GM21390 (cell line): ENCODE results near the gene PPARGC1A.

ENCODE experiments used
- ATAC-seq: cut with Tn5 transposase; IDR thresholded peaks from one replicate; pipeline ENCODE4 v1.9.1; 2021; ENCODE audit not compliant: unreplicated experiment

The PPARGC1A gene

GRCh38 chr4:23881674-23882337 is 8.0 kb downstream of the PPARGC1A start:
- no peak for ATAC-seq

GRCh38 chr4:23881052-23881501 is 8.8 kb downstream of the PPARGC1A start:
- ATAC-seq = no peak

- ATAC-seq = no peak
These were observed 10.7 kb downstream of the PPARGC1A start for GRCh38 chr4:23878912-23879732.

DNA sequence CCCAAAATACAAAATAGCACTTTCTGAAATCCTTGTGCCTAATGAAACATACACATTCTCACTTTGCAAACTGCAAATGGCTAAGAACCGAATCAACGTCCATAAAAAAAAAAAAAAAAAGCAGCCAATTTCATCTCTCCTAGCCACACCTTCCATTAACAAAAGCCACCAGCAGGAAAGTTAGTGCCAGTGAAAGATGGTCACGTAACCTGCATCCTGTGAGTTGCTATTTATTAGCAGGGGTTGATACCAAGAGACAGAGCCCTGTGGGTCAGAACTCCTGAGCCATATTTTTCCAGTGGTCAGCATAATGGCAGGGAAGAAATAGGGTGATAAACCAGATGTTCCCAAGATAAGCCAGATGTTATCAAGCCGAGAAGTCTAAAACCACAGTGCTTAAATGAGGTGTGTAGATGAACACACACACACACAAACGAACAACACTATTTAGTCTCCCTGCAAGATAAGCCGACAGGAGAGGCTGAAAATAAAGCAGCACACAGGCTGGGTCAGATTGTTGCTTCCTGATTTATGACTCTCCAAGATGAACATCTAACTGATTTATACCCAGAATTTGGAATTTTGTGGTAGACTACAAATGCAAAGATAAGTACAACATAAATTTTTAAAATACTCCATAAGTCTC is 11.5 kb downstream of the PPARGC1A start:
- no peak for ATAC-seq

DNA sequence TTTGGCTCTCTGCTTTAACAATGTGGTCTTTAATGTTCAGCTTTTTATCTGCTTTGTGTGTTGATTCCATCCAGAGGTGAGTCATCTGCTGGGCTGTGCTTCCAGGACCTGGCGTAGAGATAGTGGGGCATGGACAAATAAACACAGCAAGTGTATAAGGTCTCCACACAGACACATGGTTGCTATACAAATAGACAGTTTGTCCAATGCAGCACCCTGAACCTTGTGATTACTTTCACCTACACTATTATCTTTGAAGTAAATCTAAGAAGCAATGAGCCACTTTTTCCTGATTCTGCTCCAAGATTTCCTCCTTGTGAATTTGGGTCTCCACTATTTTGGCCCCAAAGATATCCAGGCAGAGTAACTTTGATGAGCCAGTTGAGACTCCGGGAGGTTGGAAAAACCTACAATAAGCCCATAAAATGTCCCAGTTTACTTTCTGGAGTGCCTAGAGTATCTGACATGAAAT is 12.1 kb downstream of the PPARGC1A start:
- no peak for ATAC-seq

GRCh38 chr4:23876418-23877089 is 13.3 kb downstream of the PPARGC1A start:
- ATAC-seq = no peak

DNA sequence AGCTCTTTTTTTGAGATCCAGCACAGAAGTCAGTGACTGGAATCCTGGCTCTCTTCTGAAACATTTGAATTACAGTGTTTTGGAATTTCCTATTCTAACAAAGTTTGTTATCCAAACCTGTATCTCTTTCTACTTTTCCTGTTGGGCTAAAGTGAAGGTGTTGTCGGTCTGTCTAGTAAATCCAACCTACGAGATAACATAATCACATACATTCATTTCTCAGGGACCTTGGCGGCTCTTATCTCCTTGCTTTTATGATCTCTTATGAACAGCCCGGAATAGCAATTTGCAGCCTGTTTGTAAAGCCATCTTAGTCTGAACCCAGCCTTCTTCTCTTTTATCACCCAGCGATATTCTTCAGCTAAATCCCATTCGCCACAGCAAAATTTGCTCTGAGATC is 14.5 kb downstream of the PPARGC1A start:
- ATAC-seq = no peak

GRCh38 chr4:23874536-23874901 is 15.3 kb downstream of the PPARGC1A start:
- ATAC-seq = no peak

DNA sequence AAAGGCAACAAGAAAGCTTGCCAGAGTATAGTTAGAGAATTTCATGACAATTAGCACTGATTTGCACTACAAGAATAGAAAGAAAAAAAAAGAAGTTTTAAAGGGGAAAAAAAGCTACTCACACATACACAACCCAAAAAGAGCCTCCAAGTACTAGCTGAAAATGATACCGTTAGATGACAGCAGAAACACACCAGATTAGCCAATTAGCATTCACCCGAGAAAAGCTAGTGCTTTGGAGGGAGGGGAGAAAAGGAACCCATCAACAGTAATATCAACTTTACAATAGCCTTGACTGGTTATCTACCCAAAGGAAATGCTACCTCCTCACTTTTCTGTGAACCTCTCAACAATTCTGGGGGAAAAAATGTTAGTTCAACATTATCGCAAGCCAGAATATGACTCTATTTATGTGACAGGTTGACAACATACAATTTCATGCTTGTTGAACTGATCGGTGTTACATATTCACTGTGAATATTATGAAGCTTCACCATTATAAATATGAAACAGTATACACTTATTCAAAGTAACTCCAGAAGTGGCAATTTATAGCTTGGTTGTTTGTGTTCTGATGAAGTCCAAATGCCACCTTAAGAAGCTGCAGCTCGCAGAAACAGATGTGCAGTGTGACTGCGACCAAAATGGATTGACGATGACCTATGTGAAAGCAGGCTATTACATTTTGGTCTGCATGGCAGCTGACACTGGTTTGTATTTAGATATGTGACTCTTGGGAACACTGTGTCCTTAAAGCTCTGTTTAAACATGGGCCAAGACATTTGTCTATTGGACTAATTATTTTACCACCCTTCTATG is 15.9 kb downstream of the PPARGC1A start:
- ATAC-seq = no peak

- no peak for ATAC-seq
These were observed 18.4 kb downstream of the PPARGC1A start for GRCh38 chr4:23871426-23871825.

GRCh38 chr4:23866450-23867075 is 23.3 kb downstream of the PPARGC1A start:
- no peak for ATAC-seq

DNA sequence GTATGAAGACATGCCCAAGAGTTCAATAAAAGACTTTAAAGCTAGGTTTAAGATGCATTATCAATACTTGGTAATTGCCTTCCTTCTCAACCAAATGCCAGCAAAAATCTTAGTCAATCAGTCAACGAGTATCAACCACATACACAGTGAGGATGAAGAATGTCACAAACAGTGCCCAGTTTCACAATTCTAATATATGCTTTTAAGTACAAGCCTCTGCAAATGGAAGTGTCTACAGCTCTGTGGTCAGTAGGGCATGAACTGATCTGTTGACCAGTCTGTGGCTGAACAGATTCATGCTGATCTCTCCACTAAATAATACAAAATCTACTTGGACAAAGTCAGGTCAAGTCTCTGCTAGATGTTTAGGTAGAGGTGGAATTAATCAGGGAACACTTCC is 27.9 kb downstream of the PPARGC1A start:
- no peak for ATAC-seq

GRCh38 chr4:23860919-23861318 is 28.9 kb downstream of the PPARGC1A start:
- no peak for ATAC-seq

DNA sequence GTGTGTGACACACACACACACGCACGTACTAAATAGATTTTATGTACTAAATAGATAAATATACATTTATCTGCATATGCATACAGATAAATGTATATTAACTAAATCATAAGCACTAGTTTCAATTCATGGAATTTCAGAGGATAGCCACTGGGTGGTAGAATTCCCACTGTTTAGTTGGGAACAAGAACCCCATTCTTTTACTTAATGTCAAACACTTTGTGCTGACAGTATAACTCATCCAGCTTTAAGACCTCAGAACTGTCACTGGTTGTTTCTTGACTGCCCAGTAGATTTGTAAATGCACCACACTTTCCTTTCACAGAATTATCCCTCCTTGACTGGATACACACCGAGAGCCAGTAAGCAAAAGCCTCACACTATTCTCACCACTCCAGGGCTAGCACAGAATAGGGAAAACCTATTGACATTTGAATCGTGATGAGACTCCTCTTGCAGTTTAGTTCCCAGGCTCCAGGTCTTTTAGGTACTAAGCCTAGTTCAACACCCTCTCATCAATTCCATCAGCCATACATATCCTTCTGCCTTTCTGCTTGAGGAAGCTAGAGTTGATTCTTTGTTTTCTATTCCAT is 32.4 kb downstream of the PPARGC1A start:
- ATAC-seq = no peak

DNA sequence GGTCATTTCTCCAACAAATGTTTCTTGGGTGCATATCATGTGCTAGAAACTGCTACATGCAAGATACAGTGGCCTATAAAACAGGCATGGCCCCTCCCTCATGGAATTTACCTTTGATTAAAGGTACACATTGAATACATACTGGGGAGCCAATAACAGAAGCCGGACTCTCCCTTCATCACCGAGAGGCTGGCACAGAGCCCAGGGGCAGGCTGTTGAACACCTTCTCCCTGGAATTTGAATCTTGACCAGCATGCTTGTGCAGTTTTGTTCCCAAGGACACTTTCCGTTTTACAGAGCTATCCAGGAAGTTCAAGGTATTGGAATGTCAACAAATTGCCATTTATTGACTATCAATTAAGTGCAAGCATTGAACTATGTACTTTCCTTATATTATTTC is 33.2 kb downstream of the PPARGC1A start:
- no peak for ATAC-seq

- no peak for ATAC-seq
These were observed 33.8 kb downstream of the PPARGC1A start for GRCh38 chr4:23855912-23856605.

GRCh38 chr4:23853986-23854660 is 35.7 kb downstream of the PPARGC1A start:
- no peak for ATAC-seq

GRCh38 chr4:23851464-23851863 is 38.4 kb downstream of the PPARGC1A start:
- ATAC-seq = no peak
